H4 (cell line): Measurements from ENCODE around the gene CDH4. TPM values are rescaled to one million over a fixed set of nuclear protein-coding genes. Genes with fewer than 3 reads are reported as not detected.

Experiments used
- DNase-seq: peaks from one replicate; pipeline ENCODE4 v3.0.0-alpha.2; 2015; ENCODE audit warnings: low spot score
- total RNA-seq: library from RNA; depleted of rRNA; stranded (reverse); fragments of >200 nt; shearing (Covaris generic); gene quantifications from 2 replicates; pipeline ENCODE4 v1.2.3, GENCODE V29; 2014

The CDH4 gene
- total RNA-seq, 1 experiment from 2014 or later: 0.14 TPM

GRCh38 chr20:61889659-61890058 lies 637.6 kb downstream of the CDH4 start:
- DNase-seq: no peak

GRCh38 chr20:61890210-61890609 lies 638.1 kb downstream of the CDH4 start:
- no peak for DNase-seq

- DNase-seq: no peak
Measured at GRCh38 chr20:61891476-61891875, 639.4 kb downstream of the CDH4 start.

GRCh38 chr20:61891916-61892649 lies 640.0 kb downstream of the CDH4 start:
- no peak for DNase-seq

GRCh38 chr20:61895016-61895415 lies 643.0 kb downstream of the CDH4 start:
- DNase-seq: no peak

- DNase-seq: no peak
Measured at GRCh38 chr20:61895686-61896057, 643.6 kb downstream of the CDH4 start.

- DNase-seq: peak; percentile 15
Measured at GRCh38 chr20:61896058-61896961, 644.2 kb downstream of the CDH4 start.

- DNase-seq: no peak
Measured at GRCh38 chr20:61897401-61898295, 645.6 kb downstream of the CDH4 start.

- DNase-seq: no peak
Measured at GRCh38 chr20:61898405-61898804, 646.3 kb downstream of the CDH4 start.

GRCh38 chr20:61900011-61900944 lies 648.2 kb downstream of the CDH4 start:
- no peak for DNase-seq

GRCh38 chr20:61900945-61901293 lies 648.9 kb downstream of the CDH4 start:
- DNase-seq: no peak

- no peak for DNase-seq
Measured at GRCh38 chr20:61901392-61902220, 649.5 kb downstream of the CDH4 start.

GRCh38 chr20:61902221-61902869 lies 650.3 kb downstream of the CDH4 start:
- DNase-seq: no peak

GRCh38 chr20:61903575-61904340 lies 651.7 kb downstream of the CDH4 start:
- DNase-seq: no peak

- no peak for DNase-seq
Measured at GRCh38 chr20:61904456-61904855, 652.4 kb downstream of the CDH4 start.

- DNase-seq: no peak
Measured at GRCh38 chr20:61905781-61906523, 653.9 kb downstream of the CDH4 start.

- DNase-seq: no peak
Measured at GRCh38 chr20:61907081-61907891, 655.2 kb downstream of the CDH4 start.
